NCI-H524 treated with DMSO at 0.1 percent for 48 hours (cell line): ENCODE measurements around the gene RILP.

Experiments used
- DNase-seq: peaks from one replicate; lab custom pipeline; 2025; lab: John Stamatoyannopoulos, UW

The RILP gene

DNA sequence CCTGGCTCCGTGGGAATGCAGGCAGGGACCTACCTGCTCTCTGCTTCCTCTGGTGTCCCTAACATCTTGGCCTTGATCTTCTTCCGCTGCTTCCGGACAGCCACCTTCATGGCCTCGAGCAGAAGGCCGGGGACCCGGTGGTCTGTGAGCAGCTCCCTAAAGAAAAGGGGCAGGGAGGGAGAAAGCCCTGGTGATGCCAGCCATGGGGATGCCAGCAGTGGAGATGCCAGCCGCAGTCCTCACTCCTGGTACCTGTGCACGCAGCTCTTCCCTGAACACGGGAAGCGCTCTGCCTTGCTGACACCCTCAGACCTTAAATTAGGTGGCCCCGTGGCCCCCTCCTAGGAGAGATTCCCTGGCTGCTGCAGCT lies 1.9 kb downstream of the RILP start:
- no peak for DNase-seq

DNA sequence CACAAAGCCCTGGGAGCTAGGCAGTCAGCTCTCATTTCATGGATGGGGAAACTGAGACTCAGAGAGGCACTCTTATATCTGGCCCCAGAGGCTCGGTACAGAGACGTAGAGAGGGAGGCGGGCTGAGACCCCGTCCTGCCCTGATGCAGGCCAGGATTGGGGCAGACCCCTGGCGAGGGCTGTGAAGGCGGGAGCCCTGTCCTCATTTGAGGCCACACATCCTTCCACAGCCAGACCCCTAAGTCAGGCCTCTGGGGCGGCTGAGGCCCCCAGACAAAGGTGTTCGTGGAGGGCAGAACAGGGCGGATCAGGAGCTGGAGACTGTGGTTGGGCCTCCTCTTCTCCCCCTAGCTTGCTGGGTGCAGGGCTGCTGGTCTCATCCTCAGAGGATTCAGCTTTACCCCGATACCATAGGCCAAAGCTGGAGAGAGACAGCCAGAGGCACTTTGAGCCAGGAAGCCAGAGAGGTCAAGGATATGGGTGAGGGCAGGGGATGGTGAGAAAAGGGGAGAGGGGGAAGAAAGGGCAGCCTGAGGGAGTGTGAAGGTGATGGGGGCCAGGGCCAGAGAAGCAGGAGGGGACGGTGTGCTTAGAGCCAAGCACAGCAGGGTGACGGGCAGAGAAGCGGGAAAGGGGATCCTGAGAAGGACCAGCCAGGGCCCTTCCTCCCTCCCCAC lies 3.3 kb downstream of the RILP start:
- DNase-seq, result no peak

DNA sequence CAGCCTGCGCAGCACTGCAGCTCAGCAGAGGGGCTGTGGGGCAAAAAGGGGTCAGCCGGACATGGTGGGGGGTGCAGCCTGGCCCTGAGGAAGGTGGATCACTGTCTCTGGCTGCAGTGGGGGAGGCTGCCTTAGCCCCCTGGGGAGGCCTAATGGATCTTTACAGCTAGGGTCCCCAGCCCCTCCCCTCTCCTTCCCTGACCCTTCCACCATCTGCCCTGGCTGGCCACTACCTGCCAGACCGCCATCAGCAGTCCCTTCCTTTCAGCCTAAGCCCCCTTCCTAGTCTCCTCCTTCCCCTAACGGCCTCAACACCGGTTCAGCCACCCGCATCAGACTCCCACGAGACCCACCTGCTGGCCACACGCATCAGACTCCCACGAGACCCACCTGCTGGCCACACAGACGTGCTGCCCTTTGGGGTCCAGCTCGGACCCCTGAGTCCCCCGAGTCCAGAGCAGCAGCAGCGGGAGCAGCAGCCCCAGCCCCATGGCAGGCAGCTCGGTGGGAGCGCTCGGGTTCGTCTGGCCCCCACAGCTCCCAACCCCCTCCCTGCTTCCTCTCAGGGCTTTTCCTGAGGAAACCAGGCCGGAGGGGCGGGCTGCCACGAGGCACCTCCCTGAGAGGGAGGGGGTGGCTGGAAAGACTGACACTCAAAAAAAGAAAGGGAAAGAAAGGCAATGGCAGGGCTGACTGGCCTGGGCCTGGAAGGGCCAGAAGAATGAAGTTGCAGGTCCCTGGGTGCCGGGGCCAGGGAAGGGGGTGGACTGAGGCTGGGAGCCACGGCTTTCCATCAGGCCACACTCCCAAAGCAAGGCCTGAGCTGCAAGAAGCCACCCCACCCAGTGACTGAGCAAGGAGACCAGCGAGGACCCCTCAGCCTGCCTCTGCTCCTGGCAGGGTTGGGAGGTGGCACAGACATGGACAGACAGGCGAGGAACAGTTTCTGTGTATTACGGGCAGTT lies 4.2 kb downstream of the RILP start, which contains the start of gene SCARF1:
SCARF1 (minus strand) TSS at position 526 of the 965 bp plus-strand sequence; CDS start at position 491, 35 bp downstream.
- no peak for DNase-seq

DNA sequence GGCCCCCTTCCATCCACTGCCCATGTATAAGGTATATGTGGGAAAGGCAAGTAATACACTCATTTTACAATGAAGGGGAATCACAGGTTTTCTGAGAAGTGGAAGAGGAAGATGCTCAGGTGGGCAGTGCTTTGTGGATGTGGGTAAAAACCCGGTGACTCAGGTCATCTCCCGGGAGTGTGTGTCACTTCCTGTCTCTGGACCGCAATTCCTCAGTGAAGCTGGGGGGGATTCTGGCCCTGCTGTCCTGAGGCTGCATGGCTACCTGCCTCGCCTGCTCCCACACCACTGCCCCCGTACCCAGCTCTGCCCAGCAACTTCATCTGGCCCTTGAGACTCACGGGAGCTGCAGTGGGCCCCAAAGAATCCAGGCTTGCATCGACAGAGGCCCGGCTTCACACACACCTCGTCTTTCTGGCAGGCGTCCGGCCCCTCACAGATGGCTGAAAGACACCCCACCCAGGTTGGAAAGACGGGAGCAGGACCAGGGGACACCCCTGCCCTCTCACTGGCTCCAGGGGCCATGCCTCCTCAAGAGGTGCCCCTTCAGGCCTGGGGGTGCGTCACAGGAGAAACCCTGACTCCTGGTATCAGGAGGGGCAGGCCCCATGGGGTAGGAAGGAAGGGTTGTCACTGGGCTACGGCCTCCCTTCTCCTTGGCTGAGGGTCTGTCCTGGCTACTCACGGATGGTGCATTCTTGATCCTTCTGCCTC lies 5.0 kb downstream of the RILP start:
- DNase-seq, result no peak

DNA sequence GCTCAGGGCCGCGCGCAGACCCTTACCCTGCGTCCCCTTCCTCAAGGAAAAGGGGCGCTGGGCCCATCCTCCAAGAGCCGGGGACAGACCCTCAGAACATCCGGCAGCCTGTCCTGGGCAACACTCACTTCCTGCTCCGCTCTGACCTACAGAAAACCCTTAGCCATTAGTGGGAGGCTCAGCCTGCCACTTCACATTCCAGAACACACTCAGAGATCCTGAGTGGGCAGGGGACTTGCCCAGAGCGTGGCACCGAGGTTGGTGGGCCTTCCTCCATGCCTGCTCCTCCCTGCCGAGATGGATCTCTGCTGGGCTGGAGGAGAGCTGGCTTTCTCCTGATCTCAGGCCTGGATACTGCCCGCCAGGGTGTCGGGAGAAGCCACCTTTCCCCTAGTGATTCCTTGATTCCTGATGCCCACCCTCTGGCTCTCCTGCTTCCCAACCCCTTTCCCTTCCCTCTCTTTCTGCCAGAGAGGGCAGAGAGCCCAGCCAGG lies 5.6 kb downstream of the RILP start:
- DNase-seq, result no peak

DNA sequence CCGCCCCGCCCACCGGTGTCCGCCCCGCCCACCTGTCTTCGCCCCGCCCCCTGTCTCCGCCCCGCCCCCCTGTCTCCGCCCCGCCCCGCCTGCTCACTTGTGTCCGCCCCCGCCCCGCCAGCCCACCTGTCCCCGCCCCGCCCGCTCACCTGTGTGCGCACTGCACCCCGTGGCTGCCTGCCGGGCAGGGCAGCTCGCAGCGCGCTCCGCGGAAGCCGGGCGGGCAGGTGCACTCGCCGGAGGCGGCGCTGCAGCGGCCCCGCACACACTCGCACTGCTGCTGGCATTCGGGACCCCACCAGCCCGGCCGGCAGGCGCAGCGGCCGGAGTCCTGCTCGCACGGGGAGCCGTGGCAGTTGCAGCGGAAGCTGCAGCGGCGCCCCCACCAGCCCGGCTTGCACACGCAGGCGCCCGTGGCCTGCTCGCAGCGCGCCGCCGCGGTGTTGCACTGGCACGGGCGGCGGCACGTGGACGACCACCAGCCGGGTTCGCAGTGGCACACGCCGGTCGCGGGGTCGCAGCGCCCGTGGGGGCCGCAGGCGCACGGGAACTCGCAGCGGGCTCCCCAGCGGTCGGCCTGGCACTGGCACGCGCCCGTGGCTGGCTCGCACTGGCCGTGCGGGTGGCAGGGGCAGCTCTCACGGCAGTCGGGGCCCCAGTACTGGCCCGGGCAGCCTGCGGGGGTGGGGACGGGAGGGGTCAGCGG lies 6.2 kb downstream of the RILP start:
- DNase-seq, result no peak

DNA sequence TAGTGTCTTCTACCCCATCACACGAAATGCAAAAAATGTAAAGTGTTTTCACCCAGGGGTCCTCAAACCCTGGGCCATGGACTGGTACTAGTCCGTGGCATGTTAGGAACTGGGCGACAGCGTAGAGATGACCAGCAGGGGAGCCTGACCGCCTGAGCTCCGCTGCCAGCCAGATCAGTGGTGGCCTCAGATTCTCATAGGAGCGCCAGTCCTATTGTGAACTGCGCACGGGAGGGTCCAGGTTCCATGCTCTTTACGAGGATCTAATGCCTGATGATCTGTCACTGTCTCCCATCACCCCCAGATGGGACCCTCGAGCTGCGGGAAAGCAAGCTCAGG lies 8.6 kb downstream of the RILP start:
- no peak for DNase-seq

DNA sequence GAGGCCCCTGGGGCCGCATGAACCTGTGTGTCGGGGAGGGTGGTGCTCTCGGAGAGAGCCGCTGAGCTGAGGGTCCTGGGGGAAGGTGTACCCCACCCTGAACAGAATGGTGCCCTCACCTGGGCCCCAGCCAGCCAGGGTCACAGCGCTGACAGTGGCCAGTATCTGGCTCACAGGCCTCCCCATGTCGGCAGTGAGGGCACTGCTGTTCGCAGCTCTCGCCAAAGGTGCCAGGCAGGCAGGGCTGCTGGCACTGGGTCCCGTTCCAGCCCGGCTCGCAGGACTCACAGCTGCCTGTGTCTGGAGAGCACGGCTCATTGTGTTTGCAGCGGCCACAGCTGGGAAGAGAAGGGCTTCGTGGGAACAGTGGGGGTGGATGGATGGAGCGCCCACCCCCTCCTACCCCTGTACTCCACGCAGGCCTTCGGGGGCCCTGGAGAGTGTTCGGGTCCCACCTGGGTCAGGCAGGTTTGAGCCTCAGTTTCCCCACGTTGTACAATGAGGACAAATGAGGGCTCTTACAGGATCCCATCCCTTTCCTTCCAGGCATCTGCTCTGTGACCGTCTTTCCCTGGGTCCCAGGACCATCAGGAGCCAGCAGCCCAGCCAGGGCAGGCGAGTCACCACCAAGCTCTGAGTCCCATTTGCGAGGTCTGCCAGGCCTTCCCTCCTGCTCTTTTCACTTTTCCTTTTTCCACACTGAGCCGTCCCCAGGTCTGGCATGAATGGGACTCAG lies 9.2 kb downstream of the RILP start:
- no peak for DNase-seq

DNA sequence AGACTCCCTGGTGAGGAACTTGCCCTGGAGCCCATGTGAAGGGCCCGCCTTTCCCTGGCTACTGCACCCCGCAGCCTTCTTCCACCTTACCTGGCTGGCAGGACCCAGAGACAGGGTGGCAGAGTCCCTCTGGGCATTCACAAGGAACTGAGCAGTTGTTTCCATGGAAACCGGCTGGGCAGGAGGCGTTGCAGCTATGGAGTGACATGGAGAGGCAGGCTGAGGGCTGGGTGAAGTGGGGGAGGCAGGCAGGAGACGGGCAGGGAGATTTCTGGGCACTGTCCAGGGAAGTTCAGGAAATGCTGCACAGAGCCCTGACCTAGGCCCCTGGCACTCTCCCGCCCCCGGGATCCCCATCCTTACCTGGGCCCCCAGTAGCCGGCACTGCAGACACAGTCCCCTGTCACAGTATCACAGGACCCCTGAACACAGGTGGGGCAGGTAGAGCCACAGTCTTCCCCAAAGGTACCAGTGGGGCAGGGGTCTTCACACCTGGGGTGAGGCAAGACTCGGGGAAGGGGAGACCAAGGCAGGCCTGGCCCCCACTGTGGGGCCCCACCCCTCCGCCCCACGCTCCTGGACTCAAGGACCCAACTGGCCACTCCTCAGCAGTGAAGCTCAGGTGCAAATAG lies 10.0 kb downstream of the RILP start:
- no peak for DNase-seq

DNA sequence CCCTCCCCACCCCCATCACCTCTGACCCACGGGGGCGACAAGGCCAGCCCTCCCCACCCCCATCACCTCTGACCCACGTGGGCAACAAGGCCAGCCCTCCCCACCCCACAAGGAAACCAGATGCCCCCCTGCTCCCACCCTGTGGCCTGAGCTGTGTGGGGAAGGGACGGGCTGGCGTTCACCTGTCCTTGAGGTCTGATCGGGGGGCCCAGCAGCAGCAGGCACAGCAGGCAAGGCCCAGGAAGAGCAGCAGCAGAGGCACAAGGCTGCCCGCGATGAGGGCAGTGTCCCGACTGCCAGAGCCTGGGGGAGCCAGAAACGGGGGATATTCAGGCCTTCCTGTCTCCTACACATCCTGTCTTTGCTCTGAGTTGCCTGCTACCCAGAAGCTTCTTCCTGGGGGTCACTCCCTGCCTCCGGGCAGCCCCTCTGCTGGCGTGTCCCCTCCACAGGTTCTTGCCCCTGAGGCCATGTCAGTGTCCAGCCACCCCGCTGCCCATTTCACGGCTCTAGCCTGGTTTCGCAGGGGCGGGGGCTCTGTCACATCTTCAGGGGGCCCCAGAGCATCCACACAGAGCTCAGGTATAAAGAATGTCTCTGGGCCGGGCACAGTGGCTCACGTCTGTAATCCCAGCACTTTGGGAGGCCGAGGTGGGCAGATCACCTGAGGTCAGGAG lies 10.9 kb downstream of the RILP start:
- no peak for DNase-seq

DNA sequence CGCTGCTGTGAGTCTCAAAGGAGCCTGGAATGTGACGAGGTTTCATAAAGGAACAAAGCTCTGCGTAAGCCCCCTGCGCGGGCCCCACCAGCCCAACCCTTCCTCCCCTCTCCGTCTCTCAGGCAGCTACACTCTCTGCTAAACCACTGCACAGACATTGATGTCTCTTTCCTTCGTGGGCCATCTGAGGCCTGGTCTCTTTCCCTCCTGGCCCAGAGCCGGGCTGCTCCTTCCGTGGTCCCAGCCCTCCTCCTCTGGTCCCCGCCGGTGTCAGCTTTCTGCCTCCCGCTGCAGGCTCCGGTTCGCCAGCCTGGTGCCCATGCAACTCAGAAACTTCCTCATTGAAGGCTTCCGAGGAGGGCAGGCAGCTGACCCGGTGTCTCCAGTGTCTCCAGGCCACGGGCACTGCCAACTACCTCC lies 11.5 kb downstream of the RILP start:
- no peak for DNase-seq

DNA sequence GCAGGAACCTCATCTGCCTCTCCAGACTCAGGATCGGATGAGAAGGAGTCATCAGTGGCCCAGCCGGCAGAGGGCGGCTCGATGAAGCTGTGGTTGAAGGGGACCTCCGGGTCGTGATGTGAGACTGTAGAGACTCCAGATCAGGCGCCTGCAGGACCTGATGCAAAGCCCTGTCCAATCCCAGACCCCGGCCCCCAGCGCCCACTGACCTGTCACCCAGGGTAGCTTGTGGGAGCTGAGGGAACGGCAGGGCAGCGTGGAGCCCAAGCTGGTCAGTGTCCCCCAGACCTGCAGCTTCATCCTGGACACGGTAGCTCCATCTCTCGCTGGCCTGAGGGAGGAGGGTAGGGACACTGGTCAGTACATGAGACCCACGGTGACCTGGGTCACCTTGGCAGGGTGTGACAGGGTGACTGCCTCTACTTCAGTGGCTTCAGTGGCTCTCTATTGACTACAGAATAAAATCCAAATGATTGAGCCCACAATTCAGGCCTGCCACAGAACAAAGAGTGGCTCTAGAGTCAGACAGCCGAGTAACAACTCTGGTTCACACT lies 12.9 kb downstream of the RILP start:
- DNase-seq, result no peak

DNA sequence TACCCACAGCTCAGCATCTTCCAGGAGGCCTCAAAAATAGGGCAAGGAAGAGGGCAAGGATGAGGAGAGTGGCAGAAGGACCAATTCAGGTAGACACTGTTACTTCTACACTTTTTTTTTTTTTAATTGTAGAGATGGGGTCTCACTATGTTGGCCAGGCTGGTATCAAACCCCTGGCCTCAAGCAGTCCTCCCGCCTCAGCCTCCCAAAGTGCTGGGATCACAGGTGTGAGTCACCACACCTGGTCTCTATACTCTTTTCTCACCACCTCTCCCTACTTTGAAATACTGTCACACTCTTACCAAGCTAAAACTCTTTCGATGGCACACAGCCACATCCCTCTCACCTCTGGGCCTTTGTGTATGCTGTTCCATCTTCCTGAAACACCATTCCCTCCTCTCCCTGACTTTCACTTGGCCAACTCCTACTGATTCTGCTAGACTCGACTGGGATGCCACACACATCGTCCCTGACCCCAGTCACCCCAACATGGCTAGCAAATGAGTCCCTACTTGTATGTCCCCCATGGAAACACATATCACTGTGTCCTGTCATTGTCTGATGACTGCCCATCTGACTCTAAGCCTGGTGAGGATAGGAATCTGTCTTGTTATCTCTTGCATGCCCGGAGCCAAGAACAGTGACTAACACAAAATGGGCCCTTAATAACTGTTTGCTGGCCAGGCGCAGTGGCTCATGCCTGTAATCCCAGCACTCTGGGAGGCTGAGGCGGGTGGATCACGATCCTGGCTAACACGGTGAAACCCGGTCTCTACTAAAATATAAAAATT lies 13.8 kb downstream of the RILP start:
- DNase-seq, result no peak

DNA sequence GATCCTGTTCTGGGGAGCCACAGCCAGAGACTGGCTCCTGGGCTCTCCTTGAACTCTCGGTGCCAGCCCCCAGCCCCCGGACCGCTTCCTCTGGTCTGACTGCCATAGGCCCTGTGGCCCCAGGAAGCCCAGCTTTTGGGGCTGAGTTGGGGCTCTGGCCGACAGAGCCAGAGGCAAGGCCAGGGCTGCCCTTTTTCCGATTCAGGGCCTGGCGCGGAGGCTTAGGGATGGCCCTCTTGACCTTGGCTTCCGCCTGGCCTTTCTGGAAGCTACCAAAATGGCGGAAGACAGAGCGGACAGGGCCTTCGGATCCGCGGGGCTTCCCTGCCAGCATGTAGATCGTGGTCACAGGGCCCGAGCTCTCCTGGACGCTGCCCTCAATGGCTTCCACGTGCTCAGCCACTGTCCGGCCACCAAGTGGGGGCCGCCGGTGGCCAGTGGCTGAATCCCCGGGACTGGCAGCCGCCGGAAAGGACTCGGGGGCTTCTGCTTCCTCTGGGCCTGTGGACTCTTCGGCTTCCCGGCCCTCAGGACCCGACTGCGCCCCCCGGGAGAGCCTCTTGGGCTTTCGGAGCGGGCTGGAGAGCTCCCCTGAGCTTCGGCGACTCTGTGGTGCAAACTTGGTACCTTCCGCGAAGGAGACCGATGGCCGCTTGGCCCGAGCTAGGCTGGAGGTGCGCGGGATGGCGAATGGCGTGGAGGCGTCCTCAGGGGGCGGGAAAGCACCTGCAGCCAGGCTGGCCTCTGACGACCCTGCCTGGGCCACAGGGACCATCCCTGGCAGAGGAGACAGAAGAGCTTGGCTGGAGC lies 14.6 kb downstream of the RILP start:
- no peak for DNase-seq

DNA sequence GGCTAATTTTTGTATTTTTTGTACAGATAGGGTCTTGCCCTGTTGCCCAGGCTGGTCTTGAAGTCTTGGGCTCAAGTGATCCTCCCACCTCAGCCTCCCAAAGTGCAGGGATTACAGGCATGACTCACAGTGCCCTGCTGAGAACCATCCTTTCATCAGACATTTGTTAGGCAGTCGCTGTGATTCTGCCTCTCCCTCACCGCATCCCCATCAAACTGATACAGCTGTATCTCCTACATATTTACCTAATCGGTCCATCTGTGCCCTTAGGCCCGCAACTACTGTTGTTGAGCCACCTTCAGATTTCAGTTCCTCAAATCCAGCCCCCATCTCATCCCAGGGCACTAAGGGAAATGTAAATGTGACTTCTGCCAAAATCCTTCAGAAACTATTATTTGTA lies 19.0 kb downstream of the RILP start:
- no peak for DNase-seq

DNA sequence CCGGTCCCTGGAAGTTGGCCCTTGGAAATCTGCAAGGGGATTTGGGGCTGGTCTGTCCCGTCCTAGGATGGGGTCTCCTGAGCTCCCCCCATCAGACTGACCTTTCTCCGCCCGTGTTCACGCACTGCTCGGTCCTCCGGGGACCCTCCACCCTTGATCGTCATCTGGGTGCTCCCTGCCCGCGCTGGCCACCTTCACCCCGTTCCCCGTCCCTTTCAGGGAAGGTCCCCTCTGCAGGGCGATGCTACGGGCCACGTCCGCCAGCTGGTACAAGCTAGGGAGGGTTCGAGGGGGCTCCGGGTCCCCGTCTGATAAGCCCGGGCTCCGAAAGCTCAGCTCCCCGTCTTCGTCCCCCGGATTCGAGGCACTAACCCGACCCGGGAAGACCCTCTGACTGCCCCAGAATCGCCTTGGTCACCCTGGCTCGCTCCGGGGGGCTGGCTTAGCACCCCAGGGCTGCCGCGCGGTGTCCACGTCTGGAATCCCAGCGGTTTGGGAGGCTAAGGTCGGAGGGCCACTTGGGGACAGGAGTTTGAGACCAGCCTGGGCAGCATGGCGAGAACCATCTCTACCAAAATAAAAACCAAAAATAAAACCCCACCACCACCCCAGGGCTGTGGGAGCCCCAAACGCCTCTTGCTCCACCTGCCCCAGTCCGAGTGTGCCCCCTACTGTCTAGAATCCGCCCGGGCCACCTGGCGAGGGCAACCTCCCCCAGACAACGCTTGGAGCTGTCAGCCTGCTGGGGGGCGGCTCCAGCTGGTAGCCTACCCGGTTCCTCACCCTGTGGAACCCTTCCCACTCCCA lies 20.0 kb downstream of the RILP start:
- DNase-seq, result peak; percentile 7

DNA sequence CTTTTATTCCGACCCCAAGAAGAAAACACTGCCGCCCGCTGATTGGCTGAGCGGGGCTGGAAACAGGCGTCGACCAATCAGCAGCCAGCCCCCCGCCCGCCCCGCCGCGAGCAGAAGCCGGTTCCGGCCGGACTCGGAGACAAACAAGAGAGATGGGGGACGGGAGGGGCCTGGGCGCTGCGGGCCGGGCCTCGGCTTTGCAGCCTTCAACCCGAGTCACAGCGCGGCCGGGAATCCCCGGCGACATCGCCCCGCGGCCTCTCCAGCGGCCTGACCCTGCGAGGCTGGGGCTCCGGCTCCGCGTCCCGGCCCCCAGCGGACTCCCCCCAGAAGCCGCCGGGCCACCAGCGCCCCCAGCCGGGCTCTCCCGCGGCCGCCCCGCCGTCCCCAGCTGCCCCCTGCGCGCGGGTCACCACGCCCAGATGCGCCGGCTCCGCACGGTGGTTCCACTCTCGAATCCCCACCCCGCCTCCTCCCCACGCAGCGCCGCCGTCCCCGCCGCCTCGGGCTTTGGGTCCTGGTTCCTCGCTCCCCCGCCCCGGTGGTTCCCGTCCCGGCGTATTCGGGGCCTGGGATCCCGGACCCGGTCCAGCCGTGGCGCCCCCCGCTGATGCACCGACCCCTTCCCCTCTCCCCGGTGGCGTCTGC lies 20.7 kb downstream of the RILP start:
- DNase-seq, result peak; percentile 83
